Type B pancreatic cell (in vitro differentiated cells): ENCODE results near the gene SAV1. TPM values are rescaled to one million over a fixed set of nuclear protein-coding genes. Genes with fewer than 3 reads are reported as not detected.

Experiments
- DNase-seq: peaks from one replicate; pipeline ENCODE4 v3.0.0; 2021; ENCODE audit warnings: mixed read lengths; ENCODE audit not compliant: unreplicated experiment; ENCODE audit errors: extremely low spot score
- H3K27ac Mint-ChIP-seq: 2 replicates; pipeline ENCODE4 v1.8.0; 2021; ENCODE audit warnings: mild to moderate bottlenecking, mixed read lengths
- H3K27me3 Mint-ChIP-seq: 2 replicates; pipeline ENCODE4 v1.8.0; 2021; ENCODE audit warnings: mixed read lengths
- H3K36me3 Mint-ChIP-seq: 2 replicates; pipeline ENCODE4 v1.8.0; 2021; ENCODE audit warnings: mixed read lengths
- H3K4me1 Mint-ChIP-seq: one replicate; pipeline ENCODE4 v1.8.0; 2021; ENCODE audit warnings: mixed read lengths; ENCODE audit not compliant: unreplicated experiment
- H3K4me3 Mint-ChIP-seq: 2 replicates; pipeline ENCODE4 v1.8.0; 2021; ENCODE audit warnings: mild to moderate bottlenecking, mixed read lengths
- H3K9me3 Mint-ChIP-seq: 2 replicates; pipeline ENCODE4 v1.8.0; 2021; ENCODE audit warnings: mixed read lengths
- CTCF ChIP-seq: fragments of 200-600 bp; sonication (generic); conservative IDR thresholded peaks from 2 replicates; pipeline ENCODE4 v1.5.0; 2021; ENCODE audit warnings: antibody characterized with exemption, mild to moderate bottlenecking
- total RNA-seq: library from RNA; stranded (reverse); gene quantifications from 2 replicates; pipeline ENCODE4 v1.2.1, GENCODE V29; 2021; ENCODE audit warnings: low replicate concordance

Gene SAV1
- total RNA-seq, 1 donor from 2014 or later = 25.6 TPM

GRCh38 chr14:50659327-50659974, 8.7 kb downstream of the SAV1 start:
- no peak for DNase-seq
- H3K4me1 Mint-ChIP-seq = peaks cover 28% of the 10 kb centered on the region
- no peaks in the 10 kb centered on the region for H3K9me3 Mint-ChIP-seq
- no peaks in the 10 kb centered on the region for H3K27me3 Mint-ChIP-seq
- no peak overlapping the region for H3K4me3 Mint-ChIP-seq
- peaks cover 37% of the 10 kb centered on the region for H3K36me3 Mint-ChIP-seq
- TF ChIP-seq CTCF = no peak
- no peak overlapping the region for H3K27ac Mint-ChIP-seq

GRCh38 chr14:50658203-50658602, 9.9 kb downstream of the SAV1 start:
- no peak for TF ChIP-seq CTCF
- H3K9me3 Mint-ChIP-seq = no peaks in the 10 kb centered on the region
- no peaks in the 10 kb centered on the region for H3K27me3 Mint-ChIP-seq
- peak overlapping the region; percentile 3 for H3K4me3 Mint-ChIP-seq
- peaks cover 30% of the 10 kb centered on the region for H3K36me3 Mint-ChIP-seq
- H3K4me1 Mint-ChIP-seq = peaks cover 23% of the 10 kb centered on the region
- DNase-seq = no peak
- peak overlapping the region; percentile 32 for H3K27ac Mint-ChIP-seq

DNA sequence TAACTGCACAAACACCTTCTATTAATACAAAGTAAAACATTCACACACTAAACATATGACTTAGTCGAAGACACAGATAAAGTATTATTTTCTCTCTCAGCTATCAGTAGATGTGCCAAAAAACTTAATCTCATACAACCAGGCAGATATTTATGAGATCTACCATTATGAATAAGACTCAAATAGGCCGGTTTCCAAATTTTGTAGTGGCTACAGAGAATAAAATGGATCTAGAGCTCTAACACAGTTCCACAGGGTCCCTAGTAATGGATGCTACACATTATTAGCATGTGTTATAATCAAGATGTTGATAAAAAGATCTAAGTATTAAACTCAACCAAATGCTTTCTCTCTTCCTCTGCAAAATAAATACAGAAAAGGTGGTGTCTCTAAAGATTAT, 10.4 kb downstream of the SAV1 start:
- DNase-seq = no peak
- Mint-ChIP-seq H3K27ac (peak overlapping the region; percentile 32), H3K27me3 (no peaks in the 10 kb centered on the region), H3K4me3 (peak overlapping the region; percentile 3), H3K36me3 (peaks cover 27% of the 10 kb centered on the region), H3K9me3 (no peaks in the 10 kb centered on the region), H3K4me1 (peaks cover 23% of the 10 kb centered on the region)
- no peak for TF ChIP-seq CTCF

DNA sequence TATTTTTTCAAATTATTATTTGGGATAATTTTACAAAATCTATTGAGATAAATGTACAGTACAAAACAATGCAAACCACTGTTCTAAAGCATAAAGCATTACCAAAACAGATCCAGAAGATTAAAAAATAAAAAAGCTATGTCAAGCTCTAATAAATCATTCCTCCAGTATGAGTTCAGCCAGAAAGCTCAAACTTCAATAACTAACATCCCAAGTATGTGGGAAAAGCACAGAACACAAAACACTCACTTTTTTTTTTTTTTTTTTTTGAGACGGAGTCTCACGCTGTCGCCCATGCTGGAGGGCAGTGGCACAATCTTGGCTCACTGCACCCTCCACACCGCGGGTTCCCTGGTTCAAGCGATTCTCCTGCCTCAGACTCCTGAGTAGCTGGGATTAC, 11.3 kb downstream of the SAV1 start:
- Mint-ChIP-seq H3K9me3 (no peaks in the 10 kb centered on the region), H3K27ac (no peak overlapping the region), H3K4me1 (peaks cover 23% of the 10 kb centered on the region), H3K36me3 (peaks cover 30% of the 10 kb centered on the region), H3K27me3 (no peaks in the 10 kb centered on the region), H3K4me3 (no peak overlapping the region)
- DNase-seq = no peak
- no peak for TF ChIP-seq CTCF

DNA sequence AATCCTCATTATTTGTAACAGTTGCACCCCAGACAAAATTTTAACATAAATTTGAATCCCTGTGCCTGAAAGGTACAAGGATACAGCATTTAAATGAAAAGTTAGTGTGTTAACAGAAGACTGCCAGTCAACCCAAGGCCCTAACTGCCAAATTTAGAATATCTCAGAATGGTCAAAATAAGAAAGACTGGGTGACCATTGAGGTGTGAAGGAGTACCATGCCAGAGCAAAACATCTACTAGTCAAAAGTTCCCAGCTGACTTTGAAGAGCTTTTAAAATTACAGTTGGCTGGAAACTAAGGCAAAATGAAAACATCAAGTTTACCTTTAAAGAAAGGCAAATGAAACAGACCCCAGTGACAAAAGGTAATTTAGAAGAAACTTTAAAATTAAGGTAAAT, 18.4 kb downstream of the SAV1 start:
- no peak for TF ChIP-seq CTCF
- no peaks in the 10 kb centered on the region for H3K4me1 Mint-ChIP-seq
- no peak overlapping the region for H3K27ac Mint-ChIP-seq
- H3K4me3 Mint-ChIP-seq = no peak overlapping the region
- H3K36me3 Mint-ChIP-seq = peaks cover 14% of the 10 kb centered on the region
- no peaks in the 10 kb centered on the region for H3K27me3 Mint-ChIP-seq
- DNase-seq = no peak
- no peaks in the 10 kb centered on the region for H3K9me3 Mint-ChIP-seq

GRCh38 chr14:50647753-50648152, 20.4 kb downstream of the SAV1 start:
- Mint-ChIP-seq H3K36me3 (peaks cover 19% of the 10 kb centered on the region), H3K4me3 (no peak overlapping the region), H3K27me3 (no peaks in the 10 kb centered on the region), H3K4me1 (no peaks in the 10 kb centered on the region), H3K9me3 (no peaks in the 10 kb centered on the region), H3K27ac (no peak overlapping the region)
- TF ChIP-seq CTCF = no peak
- no peak for DNase-seq
